ENCODE data around the gene TMEM59L.
A peak's percentile ranks its signal among the peaks of the same experiment; 100 is the strongest.
"Not testable (repeated sequence)": the region's sequence is repeated elsewhere in the genome, so short reads cannot be mapped to it uniquely, and the experiment has no call there.

Gene TMEM59L

GRCh38 chr19:18600692-18601397 is 11.8 kb upstream of the TMEM59L start:
- CTCF ChIA-PET, result interaction anchor here (1.7 kb wide), 1 partner anchor 10 kb away, joined by 5 read pairs; no protein-coding TSS in a partner anchor
- 95% methylated on average over 11 of the region's 15 CpGs for WGBS (ENCODE audit: insufficient coverage)
- H3K36me3 ChIP-seq (ENCODE audit: control insufficient read depth in 4 of 4, insufficient read depth in 4 of 4, low read length in 3 of 4); POLR2A ChIA-PET; H3K9me3 ChIP-seq (ENCODE audit: control extremely low read depth in 1 of 5, control insufficient read depth in 4 of 5, insufficient read depth in 2 of 5, low read depth in 1 of 5, low read length in 4 of 5); H3K27ac ChIP-seq (ENCODE audit: insufficient read depth in 1 of 2, low read depth in 1 of 2, low read length in 2 of 2, poor library complexity in 1 of 2, severe bottlenecking in 2 of 2); H3K4me3 ChIP-seq (ENCODE audit: control insufficient read depth in 1 of 7, extremely low read depth in 1 of 7, insufficient read depth in 4 of 7, low read depth in 2 of 7, low read length in 6 of 7); DNase-seq: not testable (repeated sequence)
- Histone ChIP-seq H3K27me3 (replicated peaks in 2 of 5; ENCODE audit: control insufficient read depth in 4 of 5, insufficient read depth in 5 of 5, low read length in 4 of 5) (peaks cover 0 to 88% (median 18%) of the 10 kb centered on the region in 5 experiments), H3K4me1 (ENCODE audit: control extremely low read depth in 1 of 4, control insufficient read depth in 4 of 4, insufficient read depth in 4 of 4, low read length in 3 of 4) (peaks cover 0 to 13% (median 11%) of the 10 kb centered on the region in 4 experiments)

- WGBS (ENCODE audit: insufficient coverage), result 79% methylated on average over 3 of the region's 4 CpGs
- no peak overlapping the region for H3K4me3 ChIP-seq (ENCODE audit: control insufficient read depth in 1 of 7, extremely low read depth in 1 of 7, insufficient read depth in 4 of 7, low read depth in 2 of 7, low read length in 6 of 7)
- H3K4me1 ChIP-seq (ENCODE audit: control extremely low read depth in 1 of 4, control insufficient read depth in 4 of 4, insufficient read depth in 4 of 4, low read length in 3 of 4), result peaks cover 0 to 13% (median 8%) of the 10 kb centered on the region in 4 experiments
- DNase-seq, result no peak
- no peaks in the 10 kb centered on the region for H3K9me3 ChIP-seq (ENCODE audit: control extremely low read depth in 1 of 5, control insufficient read depth in 4 of 5, insufficient read depth in 2 of 5, low read depth in 1 of 5, low read length in 4 of 5)
- ChIA-PET POLR2A (no interaction called here), CTCF (no interaction called here)
- peaks cover 0 to 85% (median 20%) of the 10 kb centered on the region in 5 experiments for H3K27me3 ChIP-seq (replicated peaks in 2 of 5; ENCODE audit: control insufficient read depth in 4 of 5, insufficient read depth in 5 of 5, low read length in 4 of 5)
- H3K36me3 ChIP-seq (ENCODE audit: control insufficient read depth in 4 of 4, insufficient read depth in 4 of 4, low read length in 3 of 4), result no peaks in the 10 kb centered on the region
- no peak overlapping the region for H3K27ac ChIP-seq (ENCODE audit: insufficient read depth in 1 of 2, low read depth in 1 of 2, low read length in 2 of 2, poor library complexity in 1 of 2, severe bottlenecking in 2 of 2)
These were observed 10.8 kb upstream of the TMEM59L start for GRCh38 chr19:18601875-18602274.

- Histone ChIP-seq H3K9me3 (ENCODE audit: control extremely low read depth in 1 of 5, control insufficient read depth in 4 of 5, insufficient read depth in 2 of 5, low read depth in 1 of 5, low read length in 4 of 5) (no peaks in the 10 kb centered on the region), H3K4me1 (ENCODE audit: control extremely low read depth in 1 of 4, control insufficient read depth in 4 of 4, insufficient read depth in 4 of 4, low read length in 3 of 4) (peaks cover 0 to 20% (median 10%) of the 10 kb centered on the region in 4 experiments), H3K36me3 (ENCODE audit: control insufficient read depth in 4 of 4, insufficient read depth in 4 of 4, low read length in 3 of 4) (no peaks in the 10 kb centered on the region), H3K27me3 (replicated peaks in 2 of 5; ENCODE audit: control insufficient read depth in 4 of 5, insufficient read depth in 5 of 5, low read length in 4 of 5) (peaks cover 3 to 87% (median 27%) of the 10 kb centered on the region in 5 experiments), H3K27ac (ENCODE audit: insufficient read depth in 1 of 2, low read depth in 1 of 2, low read length in 2 of 2, poor library complexity in 1 of 2, severe bottlenecking in 2 of 2) (no peak overlapping the region), H3K4me3 (ENCODE audit: control insufficient read depth in 1 of 7, extremely low read depth in 1 of 7, insufficient read depth in 4 of 7, low read depth in 2 of 7, low read length in 6 of 7) (peak overlapping the region in 2 of 7 experiments; percentile 11 to 20)
- DNase-seq, result peak; percentile 55 to 66 (median 57)
- POLR2A ChIA-PET, result no interaction called here
- 13% methylated on average over 14 of the region's 32 CpGs for WGBS (ENCODE audit: insufficient coverage)
- CTCF ChIA-PET, result interaction anchor here (1.6 kb wide), 1 partner anchor 15 kb away, joined by 4 read pairs; the partner anchor contains the start of gene REX1BD
These were observed 9.3 kb upstream of the TMEM59L start for GRCh38 chr19:18603255-18603957.

- 7% methylated on average over 5 of the region's 26 CpGs for WGBS (ENCODE audit: insufficient coverage)
These were observed 8.5 kb upstream of the TMEM59L start for GRCh38 chr19:18603958-18604819.

GRCh38 chr19:18604820-18605159 is 7.9 kb upstream of the TMEM59L start:
- 6% methylated on average over 4 of the region's 10 CpGs for WGBS (ENCODE audit: insufficient coverage)
- H3K27ac ChIP-seq (ENCODE audit: insufficient read depth in 1 of 2, low read depth in 1 of 2, low read length in 2 of 2, poor library complexity in 1 of 2, severe bottlenecking in 2 of 2), result no peak overlapping the region
- ChIA-PET POLR2A (no interaction called here), CTCF (interaction anchor here (0.6 to 1.6 kb wide), 3 partner anchors 17 to 80 kb away, joined by 3 to 4 read pairs (median 3); partner anchors contain the start of gene REX1BD)
- peaks cover 0 to 20% (median 10%) of the 10 kb centered on the region in 4 experiments for H3K4me1 ChIP-seq (ENCODE audit: control extremely low read depth in 1 of 4, control insufficient read depth in 4 of 4, insufficient read depth in 4 of 4, low read length in 3 of 4)
- H3K9me3 ChIP-seq (ENCODE audit: control extremely low read depth in 1 of 5, control insufficient read depth in 4 of 5, insufficient read depth in 2 of 5, low read depth in 1 of 5, low read length in 4 of 5), result no peaks in the 10 kb centered on the region
- no peak overlapping the region for H3K4me3 ChIP-seq (ENCODE audit: control insufficient read depth in 1 of 7, extremely low read depth in 1 of 7, insufficient read depth in 4 of 7, low read depth in 2 of 7, low read length in 6 of 7)
- no peaks in the 10 kb centered on the region for H3K36me3 ChIP-seq (ENCODE audit: control insufficient read depth in 4 of 4, insufficient read depth in 4 of 4, low read length in 3 of 4)
- no peak for DNase-seq
- peaks cover 9 to 88% (median 39%) of the 10 kb centered on the region in 5 experiments for H3K27me3 ChIP-seq (replicated peaks in 2 of 5; ENCODE audit: control insufficient read depth in 4 of 5, insufficient read depth in 5 of 5, low read length in 4 of 5)

More at GRCh38 chr19:18603958-18604819, 8.5 kb upstream of the TMEM59L start:
- ChIA-PET POLR2A (no interaction called here), CTCF (interaction anchor here (1.2 to 1.6 kb wide), 2 partner anchors 16 to 57 kb away, joined by 3 to 4 read pairs; partner anchors contain the start of gene REX1BD)
- DNase-seq, result no peak
- no peaks in the 10 kb centered on the region for H3K36me3 ChIP-seq (ENCODE audit: control insufficient read depth in 4 of 4, insufficient read depth in 4 of 4, low read length in 3 of 4)
- peaks cover 6 to 88% (median 34%) of the 10 kb centered on the region in 5 experiments for H3K27me3 ChIP-seq (replicated peaks in 2 of 5; ENCODE audit: control insufficient read depth in 4 of 5, insufficient read depth in 5 of 5, low read length in 4 of 5)
- H3K9me3 ChIP-seq (ENCODE audit: control extremely low read depth in 1 of 5, control insufficient read depth in 4 of 5, insufficient read depth in 2 of 5, low read depth in 1 of 5, low read length in 4 of 5), result no peaks in the 10 kb centered on the region
- H3K4me1 ChIP-seq (ENCODE audit: control extremely low read depth in 1 of 4, control insufficient read depth in 4 of 4, insufficient read depth in 4 of 4, low read length in 3 of 4), result peaks cover 0 to 20% (median 10%) of the 10 kb centered on the region in 4 experiments
- H3K27ac ChIP-seq (ENCODE audit: insufficient read depth in 1 of 2, low read depth in 1 of 2, low read length in 2 of 2, poor library complexity in 1 of 2, severe bottlenecking in 2 of 2), result no peak overlapping the region
- H3K4me3 ChIP-seq (ENCODE audit: control insufficient read depth in 1 of 7, extremely low read depth in 1 of 7, insufficient read depth in 4 of 7, low read depth in 2 of 7, low read length in 6 of 7), result no peak overlapping the region

- POLR2A ChIA-PET, result no interaction called here
- H3K4me3 ChIP-seq (ENCODE audit: control insufficient read depth in 1 of 7, extremely low read depth in 1 of 7, insufficient read depth in 4 of 7, low read depth in 2 of 7, low read length in 6 of 7), result no peak overlapping the region
- H3K4me1 ChIP-seq (ENCODE audit: control extremely low read depth in 1 of 4, control insufficient read depth in 4 of 4, insufficient read depth in 4 of 4, low read length in 3 of 4), result peaks cover 0 to 20% (median 10%) of the 10 kb centered on the region in 4 experiments
- WGBS (ENCODE audit: insufficient coverage), result 6% methylated on average over 16 of the region's 17 CpGs
- no peaks in the 10 kb centered on the region for H3K9me3 ChIP-seq (ENCODE audit: control extremely low read depth in 1 of 5, control insufficient read depth in 4 of 5, insufficient read depth in 2 of 5, low read depth in 1 of 5, low read length in 4 of 5)
- DNase-seq, result no peak
- no peaks in the 10 kb centered on the region for H3K36me3 ChIP-seq (ENCODE audit: control insufficient read depth in 4 of 4, insufficient read depth in 4 of 4, low read length in 3 of 4)
- CTCF ChIA-PET, result interaction anchor here (0.6 to 1.2 kb wide), 2 partner anchors 56 to 79 kb away, joined by 3 read pairs; no protein-coding TSS in a partner anchor
- no peak overlapping the region for H3K27ac ChIP-seq (ENCODE audit: insufficient read depth in 1 of 2, low read depth in 1 of 2, low read length in 2 of 2, poor library complexity in 1 of 2, severe bottlenecking in 2 of 2)
- peaks cover 9 to 88% (median 43%) of the 10 kb centered on the region in 5 experiments for H3K27me3 ChIP-seq (replicated peaks in 2 of 5; ENCODE audit: control insufficient read depth in 4 of 5, insufficient read depth in 5 of 5, low read length in 4 of 5)
These were observed 7.5 kb upstream of the TMEM59L start for GRCh38 chr19:18605196-18605545.

Measured in common myeloid progenitor, CD34-positive (primary cell).